Hematopoietic multipotent progenitor cell treated with erythropoietin and hydrocortisone succinate and interleukin-3 and kit ligand, for 8 days (in vitro differentiated cells): ENCODE measurements around the gene RPL22.

Source experiments
- DNase-seq: peaks from one replicate; pipeline ENCODE4 v3.0.0-alpha.2; 2015

The RPL22 gene

DNA sequence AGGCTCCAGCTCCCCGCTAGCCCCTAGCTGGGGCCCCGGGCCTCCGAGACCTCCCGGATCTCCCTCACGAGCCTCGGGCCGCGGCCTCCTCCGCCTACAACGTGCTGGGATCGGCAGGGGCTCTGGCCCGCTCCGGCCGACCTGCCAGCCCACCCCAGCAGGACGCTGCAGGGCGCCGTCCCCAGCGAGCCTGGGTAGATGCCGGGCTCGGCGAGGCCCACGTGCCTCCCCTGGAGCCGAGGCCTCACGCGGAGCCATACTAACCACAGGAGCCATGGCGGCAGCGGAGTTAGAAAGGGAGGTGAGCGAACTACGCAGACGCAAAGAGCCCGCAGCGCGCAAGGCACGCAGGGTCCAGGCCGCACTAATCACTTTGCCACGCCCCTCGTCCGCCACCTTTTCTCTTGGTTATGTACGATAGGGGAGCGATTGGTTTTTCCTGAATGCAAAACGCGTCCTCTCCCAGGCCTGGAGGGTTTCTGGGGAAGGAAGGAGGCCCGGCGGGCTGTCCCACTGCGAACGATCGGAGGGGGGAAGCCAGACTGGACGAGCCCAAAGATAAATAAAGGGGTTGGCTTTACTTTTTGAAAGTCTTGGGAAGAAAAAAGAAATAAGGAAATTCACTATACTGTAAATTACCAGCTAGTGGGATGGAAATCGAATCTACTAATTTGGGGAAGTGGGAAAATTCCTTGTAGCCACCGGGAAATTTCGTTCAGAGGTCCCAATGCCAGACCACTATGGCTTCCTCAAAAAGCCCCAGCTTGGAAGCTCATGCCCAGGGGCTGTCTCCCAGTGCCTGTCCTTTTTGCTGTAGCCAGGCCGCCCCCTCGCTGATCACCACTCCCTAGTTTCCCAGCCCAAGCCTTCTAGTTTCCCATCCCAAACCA lies at the start of gene RPL22:
Gene RPL22 (minus strand): TSS at position 298 of the 890 bp plus-strand sequence. CDS start 22 bp downstream, at position 276.
- peak; percentile 100 for DNase-seq

DNA sequence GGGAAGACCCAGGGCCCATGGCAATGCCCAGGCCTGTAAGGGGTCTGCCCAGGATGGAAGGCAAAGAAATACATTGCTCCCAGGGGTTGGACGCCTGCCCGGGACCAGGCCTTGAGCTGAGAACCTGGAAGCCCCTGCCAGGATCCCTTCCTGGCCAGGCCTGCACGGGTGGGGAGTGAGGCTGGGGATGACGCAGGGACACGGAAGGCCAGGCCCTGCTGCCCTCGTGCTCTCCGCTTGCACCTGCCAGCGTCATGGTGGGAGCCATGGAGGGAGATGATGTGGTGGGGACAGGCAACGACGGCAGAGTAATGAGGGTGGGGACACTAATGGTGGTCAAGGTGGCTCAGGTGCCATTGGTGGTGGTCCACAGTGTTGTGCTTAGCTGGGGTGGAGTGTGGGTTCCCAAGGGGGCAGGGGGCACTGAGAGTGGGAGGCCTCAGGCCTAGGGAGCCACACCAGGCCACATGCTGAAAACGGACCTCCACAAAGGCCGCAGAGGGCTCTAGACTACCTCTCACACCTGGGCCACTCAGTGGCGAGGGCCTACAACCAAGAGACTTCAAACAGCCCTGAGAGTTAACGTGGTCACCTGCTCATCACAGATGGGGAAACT lies 48.9 kb upstream of the RPL22 start:
- no peak for DNase-seq

DNA sequence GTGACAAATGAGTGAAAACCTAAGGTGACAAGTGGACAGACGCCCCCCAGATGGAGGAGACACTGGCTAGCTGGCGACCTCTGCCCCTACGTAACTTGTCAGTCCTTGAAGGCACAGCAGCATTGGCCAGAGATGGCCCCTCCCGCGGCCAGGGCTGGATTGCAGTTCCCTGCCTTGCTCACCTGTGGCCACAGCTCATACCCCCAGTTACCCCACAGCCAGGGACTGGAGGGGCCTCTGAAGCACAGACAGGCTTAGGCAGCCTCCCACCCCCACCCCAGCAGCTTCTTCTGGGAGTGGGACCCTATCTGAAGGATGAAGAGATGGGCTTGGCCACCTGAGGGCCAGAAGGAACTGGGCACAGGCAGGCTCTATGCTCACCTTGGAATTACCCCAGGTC lies 48.3 kb upstream of the RPL22 start:
- no peak for DNase-seq

DNA sequence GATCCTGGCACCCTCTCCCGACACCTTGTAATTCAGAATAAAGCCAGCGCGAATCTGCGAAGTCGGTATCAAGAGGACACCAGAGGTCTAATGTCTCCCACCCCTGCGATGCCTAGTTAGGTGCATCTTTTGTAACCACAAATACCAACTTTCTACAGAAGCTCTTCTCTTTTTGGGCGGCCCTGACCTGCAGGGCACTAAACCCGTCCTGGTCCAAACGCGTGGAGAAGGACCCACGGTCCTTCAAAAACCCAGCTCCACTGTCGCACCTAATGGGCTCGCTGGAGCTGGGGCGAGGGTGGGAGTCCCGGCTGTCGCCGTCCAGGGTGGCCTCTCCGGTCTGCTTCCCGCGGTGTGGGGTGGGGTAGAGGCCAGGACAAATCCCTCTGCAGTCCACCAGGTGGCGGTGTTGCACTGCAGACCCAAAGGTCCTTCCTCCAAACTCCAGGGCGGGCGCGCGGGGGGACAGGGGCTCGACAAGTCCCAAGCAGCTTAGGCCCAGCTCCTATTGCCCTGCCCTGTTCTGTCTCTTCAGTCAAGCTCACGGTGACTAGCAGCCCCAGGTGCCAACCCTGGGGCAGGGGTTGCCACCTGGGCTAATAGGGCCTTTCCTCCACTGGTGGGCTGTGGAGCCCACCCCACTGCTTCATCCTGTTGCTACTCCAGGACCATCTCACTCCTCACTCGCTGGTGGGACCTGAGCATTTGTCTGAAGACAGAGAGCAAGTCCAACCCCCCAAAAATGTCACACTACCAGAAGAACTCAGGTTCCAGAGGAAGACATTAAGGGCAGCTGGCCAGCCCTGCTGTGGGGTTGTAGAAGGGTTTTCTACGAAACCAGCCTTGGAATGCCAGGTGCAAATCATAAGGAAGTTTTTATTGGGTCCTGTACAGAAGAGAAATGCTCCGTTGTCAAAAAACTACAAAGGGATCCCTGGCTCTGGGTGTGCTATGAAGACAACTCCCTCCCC lies 47.4 kb upstream of the RPL22 start:
- DNase-seq = peak; percentile 73

DNA sequence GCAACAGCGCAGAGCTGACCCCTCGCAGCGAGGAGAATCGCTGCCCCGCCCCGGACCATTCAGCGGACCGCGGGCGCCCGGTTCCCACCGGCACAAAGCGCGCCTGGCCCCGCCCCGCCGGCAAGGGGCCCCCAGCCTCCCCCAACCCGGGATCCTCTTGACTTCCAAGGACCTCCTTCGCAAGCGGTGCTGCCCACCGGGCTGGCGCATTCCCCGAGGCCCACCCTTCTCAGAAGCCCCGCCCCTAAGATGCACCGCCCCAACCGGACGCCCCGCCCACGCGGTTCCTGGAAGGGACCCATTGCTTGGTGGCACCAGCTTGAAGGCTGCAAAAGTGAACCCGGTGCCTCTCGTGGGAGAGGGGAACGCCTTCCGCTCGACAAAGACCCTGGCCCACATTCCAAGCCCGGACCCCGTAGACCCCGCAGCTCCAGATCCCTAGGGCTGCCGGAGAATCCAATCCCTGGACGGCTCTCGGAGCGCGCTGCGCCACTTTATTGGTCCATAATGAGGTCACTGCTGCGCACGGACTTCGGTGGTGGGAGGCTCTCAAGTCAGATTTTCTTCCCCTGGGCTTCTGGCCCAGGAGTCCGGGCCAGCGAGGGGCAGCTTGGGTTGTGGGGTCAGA lies 46.6 kb upstream of the RPL22 start:
- peak; percentile 46 for DNase-seq

DNA sequence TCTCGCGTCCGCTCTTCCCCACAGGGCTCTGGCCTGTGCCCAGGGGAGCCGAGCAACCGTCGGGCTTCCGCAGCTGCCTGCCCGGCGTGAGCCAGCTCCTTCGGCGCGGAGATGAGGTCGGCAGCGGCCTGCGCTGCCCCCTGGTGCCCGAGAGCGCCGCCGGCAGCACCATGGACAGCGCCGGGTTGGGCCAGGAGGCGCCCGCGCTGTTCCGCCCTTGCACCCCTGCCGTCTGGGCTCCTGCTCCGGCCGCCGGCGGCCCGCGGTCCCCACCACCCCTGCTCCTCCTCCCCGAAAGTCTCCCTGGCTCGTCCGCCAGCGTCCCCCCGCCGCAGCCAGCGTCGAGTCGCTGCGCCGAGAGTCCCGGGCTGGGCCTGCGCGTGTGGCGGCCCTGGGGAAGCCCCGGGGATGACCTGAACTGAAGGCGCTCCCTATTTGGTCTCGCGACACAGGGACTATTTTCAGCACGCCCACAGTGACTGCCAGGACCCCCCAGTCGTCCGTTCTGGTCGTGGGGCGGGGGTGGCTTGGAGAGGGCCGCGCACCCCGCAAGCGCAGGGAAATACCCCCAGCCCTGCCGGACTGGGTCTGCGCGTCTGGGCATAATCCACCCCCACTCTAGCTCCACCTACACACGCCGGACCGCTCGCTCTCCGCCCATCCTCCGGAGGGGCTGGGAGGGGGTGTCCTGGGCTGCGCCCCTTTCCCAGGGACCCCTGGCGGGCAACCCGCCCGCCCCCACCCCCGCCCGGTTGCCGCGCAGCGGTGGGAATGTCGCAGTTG lies 45.9 kb upstream of the RPL22 start:
- DNase-seq = peak; percentile 76

DNA sequence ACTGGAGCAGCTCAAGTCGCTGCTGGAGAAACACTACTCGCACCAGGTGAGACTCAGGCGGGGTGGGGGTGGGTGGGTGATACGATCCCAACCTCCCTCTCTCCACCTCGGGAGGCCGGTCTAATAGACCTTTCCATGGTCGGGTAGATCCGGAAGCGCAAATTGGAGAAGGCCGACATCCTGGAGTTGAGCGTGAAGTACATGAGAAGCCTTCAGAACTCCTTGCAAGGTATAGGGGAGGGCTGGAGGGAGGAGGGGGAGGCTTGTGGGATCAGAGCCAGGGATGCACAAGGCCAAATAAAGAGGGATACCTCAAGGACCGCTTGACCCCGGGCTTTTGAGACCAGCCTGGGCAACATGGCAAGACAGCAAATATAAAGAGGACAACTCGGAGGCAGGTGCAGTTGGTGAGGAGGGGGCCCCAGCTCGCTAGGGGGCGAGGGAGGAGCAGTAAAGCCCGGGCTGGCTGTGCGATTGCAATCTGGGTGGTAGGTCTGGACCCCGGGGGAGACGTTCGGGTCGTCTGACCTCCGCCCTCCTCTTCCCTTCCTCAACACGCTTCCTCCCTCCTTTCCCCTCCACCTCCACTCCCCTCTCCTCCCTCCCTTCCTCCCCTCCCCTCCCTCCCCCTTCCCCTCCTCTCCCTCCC lies 45.1 kb upstream of the RPL22 start:
- no peak for DNase-seq

DNA sequence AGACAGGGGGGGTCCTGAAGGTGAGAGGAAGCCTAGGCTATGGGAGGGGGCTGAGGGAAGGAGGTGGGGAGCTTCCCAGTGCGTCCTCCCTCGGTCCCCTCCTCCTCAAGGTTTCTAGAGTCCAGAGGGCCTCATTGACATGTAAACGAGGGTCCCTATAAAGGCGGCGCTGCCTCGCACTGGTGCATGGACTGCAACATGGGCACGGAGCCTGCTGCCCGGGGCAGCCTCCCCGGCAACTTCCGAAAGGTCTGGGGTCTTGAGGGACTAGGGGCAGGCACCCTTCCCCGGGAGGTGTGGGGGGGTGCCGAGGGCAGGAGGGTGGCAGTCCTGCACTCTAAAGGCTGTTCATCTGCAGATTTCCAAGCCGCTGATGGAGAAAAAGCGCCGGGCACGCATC lies 44.6 kb upstream of the RPL22 start, which contains the start of gene HES3:
Gene HES3 (plus strand): TSS at position 187 of the 400 bp plus-strand sequence. CDS start 187 bp downstream, at position 374.
- DNase-seq = no peak

DNA sequence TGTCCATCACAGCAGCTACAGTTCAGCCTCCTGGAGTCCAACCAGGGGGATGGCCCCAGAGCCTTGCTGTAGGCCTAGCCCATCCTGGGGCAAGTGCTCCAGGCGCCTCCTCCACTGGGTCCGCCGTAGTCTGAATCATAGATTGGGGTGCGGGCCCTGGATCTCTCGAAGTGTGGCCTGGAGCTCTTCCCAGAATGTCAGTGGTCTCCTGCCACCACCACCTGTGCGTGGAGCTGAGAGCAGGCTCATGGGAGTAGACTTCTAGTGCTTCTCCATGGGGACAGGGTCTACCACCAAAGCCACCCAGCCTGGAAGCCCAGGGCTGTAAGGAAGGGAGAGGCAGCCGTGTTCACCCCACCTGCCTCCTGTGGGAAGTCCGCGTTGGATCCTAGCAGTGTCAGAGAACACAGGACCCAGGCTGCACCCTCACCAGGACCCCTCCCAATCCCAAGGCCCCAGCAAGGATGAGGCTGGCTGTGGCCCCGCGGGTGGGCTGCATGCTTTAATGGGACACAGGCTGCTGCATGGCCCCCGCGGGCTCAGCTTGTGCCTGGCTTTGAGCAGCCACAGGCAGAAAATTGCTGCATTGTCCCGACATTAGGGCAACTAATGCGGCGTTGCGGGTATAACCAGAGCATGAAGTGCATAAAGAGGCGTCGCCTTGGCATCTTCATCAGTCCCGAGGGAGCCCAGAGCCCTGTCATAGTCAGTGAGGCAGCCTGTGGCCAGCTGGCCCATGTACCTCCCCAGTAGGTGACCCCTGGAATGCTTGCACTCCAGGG lies 43.8 kb upstream of the RPL22 start:
- DNase-seq = no peak

DNA sequence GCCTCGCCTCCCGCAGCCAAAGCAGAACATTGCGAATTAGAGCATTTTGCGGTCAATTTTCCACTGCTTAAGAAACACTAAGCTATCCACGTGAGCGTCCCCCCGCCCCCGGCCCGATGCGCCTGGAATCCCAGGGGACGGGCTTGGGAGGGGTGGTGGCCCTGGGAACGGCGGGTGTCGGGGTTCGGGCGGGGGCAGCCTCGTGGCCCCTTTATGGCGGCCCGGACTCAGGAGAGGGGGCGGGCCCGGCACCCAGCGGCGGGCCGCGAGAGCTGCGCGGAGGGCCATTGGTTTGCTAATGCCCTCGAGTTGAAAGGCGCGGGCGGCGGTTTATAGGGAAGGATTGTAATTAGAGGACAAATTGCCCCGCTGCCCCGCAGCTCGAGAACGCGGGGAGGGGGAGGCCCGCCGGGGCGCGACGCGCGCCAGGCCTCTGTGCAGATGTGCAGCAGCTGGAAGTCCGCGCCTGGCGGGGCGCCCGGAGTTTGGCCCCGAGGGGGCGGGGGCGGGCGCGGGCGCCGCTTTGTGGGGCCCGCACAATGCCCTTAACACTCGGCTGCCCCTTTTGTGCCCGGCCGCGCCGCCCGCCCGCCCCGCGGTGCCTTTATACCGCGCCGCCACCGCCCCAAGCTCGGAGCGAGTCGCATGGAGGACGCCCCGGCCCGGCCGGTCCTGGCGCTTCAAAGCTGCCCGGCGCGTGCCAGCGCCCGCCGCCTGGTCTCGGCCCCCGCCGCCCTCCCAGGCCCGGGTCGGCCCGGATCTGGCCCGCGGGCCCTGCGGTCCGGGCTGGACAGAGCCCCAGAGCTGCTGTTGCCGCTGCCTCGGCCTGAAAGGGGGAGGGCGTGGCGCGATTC lies 42.7 kb upstream of the RPL22 start:
- DNase-seq = no peak

DNA sequence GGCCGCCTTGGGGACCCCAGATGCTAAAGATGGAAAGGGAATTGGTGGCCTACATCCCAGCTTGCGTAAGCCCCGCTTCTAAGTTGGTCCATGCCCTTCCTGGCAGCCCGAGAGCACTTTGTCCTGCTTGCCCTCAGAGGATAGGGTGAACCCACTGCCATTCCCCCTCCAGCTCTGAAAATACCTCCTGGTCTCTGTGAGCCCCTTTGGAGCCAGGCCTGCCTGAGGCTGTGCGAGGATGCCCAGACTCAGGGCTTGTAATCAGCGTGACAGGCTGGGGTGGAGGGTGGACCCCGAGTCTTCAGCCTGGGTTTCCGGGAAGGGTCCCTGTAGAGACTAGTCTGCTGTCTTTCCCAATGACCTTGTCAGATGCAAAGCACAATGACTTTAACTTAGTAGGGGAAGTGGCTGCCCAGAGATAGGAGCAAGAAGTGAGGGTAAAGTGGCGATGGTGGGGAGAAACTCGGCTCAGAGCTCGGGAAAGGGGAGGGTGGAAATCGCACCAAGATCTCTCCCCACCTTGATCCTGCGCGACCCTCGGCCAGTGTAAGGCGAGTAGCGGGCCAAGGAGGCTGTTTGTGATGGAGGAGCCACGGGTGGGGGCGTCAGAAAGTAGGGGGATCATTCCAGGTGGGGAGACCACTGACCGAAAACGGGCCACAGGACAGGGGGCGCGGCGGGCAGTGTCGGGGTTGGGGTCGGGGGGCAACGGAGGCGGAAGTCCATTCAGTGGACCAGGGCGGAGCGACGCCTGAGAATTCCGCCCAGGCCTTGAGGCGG lies 41.9 kb upstream of the RPL22 start:
- no peak for DNase-seq

DNA sequence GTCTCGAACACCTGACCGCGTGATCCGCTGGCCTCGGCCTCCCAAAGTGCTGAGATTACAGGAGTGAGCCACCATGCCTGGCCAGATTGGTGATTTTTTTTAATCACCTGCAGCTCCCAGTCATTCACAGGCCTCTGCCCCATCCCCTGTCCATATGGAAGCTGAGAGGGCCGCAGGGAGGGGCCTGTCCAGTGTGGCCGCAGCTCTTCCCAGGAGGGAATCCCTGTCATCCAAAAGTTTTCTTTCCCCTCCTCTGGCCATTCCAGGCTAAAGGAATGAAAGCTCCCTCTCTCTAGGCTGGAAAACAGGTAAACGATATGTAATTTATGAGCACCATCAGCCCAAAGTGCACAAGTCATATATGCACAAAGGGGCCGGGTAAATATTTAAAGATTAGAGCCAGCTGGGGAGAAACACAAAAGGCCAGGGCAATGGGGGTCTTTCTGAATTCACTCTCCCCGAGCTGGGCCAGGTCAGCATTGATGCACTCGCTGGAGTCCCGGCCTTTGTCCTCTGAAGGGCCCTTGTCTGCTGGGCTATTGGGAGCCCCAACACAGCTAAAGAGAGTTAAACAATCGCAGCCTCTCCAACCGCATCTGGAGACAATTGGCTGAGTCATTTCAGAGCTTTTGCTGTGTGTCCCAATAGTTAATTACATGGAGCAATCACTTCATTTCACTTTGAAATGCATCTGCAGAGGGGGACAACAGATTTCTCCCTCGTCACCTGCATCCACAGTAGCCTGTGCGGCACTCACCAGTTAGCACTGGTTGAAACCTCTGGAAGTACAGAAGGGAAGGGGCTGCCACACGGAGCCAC lies 40.8 kb upstream of the RPL22 start:
- DNase-seq = no peak

DNA sequence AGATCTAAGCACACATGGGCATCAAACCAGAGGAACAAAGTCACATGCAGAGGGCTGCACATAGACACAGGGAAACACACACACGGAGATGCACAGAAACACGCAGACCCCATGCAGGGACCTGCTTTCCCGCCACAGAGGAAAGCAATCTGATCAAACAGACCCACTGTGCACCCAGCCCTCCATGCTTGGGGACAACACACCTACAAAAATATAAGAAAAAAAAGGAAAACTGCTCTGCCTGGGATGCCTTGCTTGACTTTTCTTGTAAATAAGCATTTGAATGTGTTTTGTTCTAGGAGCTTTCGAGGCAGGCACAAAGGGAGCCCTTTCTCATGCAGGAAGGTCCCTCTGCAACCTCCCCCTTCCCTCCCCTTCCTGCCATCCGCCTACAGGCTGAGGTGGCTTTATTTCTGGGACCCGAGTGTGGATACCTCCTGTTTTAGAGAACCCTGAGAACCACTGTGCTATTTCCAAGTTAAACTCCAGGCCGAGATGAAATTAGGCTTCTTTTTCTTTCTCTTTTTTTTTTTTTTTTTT lies 39.9 kb upstream of the RPL22 start:
- no peak for DNase-seq

DNA sequence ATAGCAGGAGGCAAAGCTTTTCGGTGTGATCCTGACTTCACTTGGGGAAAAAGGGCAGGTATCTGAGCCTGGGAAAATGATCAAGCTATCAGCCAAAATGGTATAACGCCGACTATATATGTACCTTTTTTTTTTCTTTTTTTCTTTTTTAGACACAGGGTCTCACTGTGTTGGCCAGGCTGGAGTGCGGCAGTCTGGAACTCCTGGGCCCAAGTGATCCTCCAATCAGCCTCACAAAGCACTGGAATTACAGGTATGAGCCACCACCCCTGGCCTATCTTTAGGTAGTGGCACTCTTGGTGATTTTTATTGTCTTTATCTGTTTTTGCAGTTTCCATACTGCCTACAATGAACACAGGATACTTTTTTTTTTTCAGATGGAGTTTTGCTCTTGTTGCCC lies 37.7 kb upstream of the RPL22 start:
- DNase-seq = no peak

DNA sequence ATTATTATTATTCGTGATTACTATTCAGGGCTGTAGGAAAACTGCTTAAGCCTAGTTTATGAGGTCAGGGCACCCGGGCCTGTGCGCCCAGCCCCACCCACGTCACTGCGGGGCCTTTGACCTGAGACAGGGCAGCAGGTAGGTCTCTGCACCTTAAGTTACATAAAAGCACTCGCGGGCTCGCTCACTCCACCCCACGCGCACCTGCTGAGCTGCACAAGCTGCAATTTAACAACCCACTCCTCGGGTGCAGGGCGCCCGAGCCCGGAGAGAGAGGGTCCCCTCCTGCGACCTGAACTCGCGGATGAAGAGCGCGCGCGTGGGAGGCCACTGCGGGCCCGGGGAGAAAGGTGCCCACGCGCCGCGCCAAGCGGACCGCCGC lies 35.9 kb upstream of the RPL22 start:
- DNase-seq = peak; percentile 34

DNA sequence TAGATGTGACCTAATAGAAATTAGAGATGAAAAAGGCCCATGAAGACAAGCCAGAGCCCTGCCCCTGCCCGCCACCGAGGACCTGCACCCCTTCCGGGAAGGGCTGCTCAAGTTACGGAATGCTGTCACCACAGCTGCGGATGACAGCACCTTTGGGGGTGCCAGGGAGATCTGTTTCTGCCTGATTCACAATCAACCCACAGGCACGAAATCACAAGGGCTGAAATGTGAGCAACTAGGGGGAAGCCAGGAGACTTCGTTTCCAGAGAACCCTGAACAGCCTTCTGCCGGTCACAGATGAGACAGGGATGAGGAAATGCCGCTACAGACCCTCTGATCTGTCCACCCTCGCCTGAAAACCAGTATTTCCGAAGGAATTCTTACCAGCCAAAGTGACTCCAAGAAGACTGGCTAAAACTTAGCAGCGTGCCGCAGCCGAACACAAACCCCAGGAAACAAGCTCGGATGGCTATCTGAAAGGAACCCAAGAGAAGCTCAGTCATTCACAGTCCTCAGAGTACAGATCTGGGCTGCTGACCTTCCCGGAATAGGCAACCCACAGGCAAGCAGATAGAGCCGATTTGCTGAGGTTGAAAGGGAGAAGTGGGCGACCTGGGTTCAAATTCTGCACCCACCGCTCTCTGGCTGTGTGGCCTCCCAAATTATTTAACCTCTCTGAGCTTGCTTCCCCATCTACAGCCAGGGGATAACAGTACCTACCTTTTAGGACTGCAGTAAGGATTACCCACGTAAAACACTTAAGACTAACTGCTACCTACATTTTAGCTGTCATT lies 35.3 kb upstream of the RPL22 start:
- peak; percentile 12 for DNase-seq
